HG03064 (cell line): ENCODE results near the gene PCDH9.

ENCODE experiments used
- ATAC-seq: cut with Tn5 transposase; IDR thresholded peaks from one replicate; pipeline ENCODE4 v1.9.1; 2021; ENCODE audit warnings: low read depth; ENCODE audit not compliant: unreplicated experiment

Gene PCDH9

DNA sequence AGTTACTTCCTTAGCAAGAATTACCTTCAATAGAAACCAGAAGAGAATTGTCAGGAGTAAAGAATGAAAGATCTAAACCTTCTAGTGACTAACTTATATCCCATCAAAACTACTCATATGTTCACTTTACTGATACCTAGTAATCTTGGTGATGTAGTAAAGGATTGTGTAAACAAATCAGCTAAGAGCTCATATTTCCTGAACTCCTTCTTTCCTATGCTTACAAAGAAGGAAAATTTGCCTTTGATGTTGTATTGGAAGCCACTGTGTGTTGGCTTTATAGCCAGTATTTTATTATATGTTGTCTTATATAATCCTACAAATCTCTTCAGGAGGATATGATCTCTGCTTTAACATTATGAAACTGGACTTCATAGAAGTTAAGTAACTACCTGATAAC, 671.0 kb downstream of the PCDH9 start:
- ATAC-seq = no peak

DNA sequence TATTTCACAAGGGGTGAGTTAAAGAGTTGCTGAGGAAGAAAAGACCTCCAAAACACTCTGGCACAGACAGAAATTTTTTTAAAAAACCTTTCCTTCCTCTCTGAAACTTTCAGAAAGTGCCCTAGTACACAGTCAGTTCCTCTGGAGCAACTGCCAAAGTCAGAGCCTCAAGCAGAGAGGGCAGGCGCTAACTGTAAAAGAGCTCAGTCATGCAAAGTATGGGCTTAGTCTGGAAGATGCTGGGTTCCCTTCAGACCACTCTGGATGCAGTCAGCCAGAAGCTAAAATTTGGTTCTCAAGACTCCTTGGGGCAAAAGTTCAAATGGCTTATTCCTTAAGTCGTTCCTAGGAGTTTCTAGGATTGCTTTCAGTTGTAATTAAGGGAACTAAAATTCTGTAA, 671.6 kb downstream of the PCDH9 start:
- no peak for ATAC-seq

DNA sequence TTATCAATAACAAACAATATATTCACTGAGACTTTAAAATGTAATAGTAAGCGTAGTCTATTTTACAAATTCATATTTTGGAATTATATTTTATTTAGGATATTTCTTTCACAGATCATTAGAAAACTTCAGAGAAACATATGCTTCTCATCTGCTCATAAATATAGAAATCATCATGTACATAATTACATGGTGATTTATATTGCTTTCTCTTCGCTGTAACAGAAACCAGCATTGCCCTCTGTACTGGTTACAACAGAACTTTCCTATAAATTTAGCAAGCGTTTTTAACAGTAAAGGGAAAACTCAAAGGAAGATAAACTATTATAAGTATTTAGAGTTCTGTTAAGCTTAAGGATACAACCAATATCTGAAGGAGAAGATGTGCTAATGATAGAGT, 672.8 kb downstream of the PCDH9 start:
- no peak for ATAC-seq

DNA sequence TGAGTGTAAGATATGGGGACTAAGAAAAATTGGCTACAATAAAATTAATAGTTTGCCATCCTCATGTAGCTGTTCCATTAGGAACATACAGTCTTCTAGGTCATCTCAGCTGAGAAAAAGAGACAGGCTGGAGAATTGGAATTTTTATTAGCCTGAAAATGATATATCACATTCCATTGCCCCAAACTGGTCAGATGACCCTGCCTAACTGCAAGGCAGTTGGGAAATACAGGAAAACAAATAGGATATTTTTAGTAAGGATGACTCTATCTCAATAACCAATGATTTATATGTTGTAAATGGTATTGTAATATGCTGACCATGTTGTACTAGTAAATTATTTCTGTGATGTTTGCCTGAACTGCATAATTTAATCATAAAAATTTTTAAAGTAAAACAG, 673.8 kb downstream of the PCDH9 start:
- ATAC-seq = no peak

DNA sequence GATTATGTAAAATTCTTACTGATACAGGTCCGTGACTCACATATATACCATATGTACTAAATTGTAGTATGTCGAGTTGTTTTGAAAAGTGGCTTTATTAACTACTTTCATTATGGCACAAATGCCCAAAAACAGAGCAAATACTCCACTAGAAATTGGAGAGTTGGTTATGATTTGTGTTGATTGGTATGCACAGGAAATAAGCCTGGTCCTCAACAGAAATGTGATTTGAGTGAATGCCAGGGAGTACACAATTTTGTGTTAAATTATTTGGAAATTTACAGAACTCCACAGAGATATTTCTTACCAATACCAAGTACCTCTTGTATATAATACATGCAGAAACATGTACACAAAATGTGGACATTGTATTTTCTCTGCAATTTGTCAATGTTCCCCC, 676.7 kb downstream of the PCDH9 start:
- ATAC-seq = no peak

DNA sequence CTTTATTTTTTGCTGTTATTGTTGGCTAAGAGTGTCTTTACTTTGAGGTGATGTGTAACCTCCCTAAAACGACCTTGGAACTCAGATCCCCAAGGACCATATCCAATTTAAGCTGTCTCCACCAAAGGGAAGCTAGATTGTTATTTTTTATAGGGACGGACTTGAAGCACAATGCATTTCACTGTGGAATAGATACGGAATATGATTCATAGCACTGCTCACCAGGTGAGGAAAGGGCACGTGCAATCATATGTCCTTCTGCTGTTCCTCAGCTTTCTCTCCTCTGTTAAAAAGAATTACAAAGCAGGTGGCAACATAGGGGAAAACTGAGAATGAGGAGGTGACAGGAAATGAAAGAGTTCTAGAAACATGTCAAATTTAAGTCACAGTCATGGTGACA, 679.0 kb downstream of the PCDH9 start:
- ATAC-seq = no peak

DNA sequence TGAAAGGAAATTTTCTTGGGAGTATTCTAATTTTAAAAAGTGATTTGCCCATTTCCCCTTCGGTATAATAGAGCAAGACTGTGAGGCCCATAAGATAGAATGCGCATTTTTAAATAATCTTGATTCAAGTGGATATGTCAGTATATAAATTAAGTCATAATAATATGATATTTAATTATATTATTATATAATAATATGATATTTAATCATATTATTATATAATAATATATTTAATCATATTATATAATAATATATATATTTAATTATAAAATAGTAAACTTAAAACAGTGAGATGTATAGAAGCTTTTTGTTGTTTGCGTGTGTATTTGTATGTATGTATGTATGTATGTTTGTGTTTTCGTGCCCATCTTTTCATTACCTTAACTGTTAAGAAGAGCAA, 682.5 kb downstream of the PCDH9 start:
- no peak for ATAC-seq

DNA sequence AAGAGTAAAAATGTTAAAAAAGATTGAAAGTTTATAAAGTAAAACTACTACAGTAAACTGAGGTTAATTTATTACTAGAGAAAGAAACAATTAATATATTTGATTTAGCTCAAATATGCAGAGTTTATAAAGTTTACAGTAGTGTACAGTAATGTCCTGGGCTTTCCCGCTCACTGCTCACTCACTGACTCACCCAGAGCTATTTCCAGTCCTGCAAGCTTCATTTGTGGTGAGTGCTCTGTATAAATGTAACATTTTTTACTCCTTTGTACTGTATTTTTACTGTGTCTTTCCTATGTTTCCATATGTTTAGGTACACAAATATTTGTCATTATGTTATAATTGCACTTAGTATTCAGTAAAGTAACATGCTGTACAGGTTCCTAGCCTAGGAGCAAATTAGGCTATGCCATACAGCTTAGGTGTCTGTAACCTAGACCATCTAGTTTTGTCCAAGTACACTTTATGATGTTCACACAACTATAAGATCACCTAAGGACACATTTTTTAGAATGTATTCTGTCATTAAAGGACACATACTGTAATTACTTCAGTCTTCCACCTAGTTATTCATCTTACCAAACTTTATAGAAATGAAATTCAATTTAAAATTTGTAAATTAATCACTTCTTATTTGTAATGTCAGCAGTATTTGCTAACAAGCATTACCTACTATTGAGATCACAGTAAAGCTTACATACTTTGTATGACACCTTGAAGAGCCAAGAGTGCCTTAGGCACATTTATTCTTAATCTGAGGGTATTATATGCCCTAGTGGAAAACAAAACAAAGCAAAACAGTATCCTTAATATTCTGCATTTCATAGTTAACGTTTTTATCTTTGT, 683.4 kb downstream of the PCDH9 start:
- no peak for ATAC-seq

DNA sequence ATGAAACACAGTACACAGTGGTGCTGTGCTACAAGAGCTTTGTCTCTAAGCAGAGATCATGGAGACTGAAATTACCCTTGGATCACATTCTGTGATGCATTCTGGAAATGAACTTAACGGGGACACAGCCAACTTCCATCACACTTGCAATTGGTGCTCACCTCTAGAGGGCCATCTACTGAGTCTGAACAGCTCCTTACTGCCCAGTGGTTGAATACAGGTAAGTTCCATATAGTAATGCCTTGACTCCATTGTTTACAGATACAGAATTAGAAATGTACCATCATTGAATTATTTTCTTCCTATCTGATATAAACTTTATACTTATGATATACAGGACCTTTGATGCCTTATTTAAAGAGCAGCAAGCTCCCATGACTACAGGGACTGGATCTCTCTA, 686.4 kb downstream of the PCDH9 start:
- ATAC-seq = no peak

DNA sequence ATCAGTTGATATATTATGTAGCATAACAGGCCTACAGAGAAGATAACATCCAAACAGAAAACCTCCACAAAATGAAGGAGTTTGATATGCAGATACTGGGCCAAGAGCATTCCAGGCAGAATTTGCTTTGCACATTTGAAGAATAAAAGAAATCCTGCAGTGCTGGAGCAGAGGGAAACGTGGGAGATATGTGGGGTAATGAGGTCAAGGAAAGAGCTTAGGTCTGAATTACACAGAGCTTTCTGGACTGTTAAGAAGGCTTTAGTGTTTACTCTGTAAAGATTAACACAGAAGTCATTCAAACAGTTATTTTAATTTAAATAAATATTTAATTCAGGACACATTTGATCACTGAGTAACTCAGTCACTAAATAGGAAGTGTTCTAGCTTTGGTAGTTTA, 692.7 kb downstream of the PCDH9 start:
- no peak for ATAC-seq

DNA sequence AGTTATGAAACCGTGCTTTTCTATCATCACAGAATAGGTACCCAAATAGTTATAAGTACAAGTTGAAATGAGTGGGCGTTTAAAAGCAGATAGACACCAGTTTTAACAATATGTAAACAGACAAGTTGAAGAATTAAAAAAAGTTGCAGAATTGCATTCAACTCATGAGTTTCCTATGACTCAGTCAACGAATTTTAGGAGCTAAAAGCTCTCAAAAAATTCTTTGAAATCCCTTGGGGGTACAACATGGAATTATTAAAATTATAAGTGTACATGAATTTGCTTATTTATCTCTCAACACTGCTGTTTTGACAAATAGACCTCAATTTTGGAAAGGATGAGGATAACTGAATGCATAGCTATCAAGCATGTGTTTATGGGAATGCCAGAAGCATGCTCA, 693.4 kb downstream of the PCDH9 start:
- ATAC-seq = no peak

DNA sequence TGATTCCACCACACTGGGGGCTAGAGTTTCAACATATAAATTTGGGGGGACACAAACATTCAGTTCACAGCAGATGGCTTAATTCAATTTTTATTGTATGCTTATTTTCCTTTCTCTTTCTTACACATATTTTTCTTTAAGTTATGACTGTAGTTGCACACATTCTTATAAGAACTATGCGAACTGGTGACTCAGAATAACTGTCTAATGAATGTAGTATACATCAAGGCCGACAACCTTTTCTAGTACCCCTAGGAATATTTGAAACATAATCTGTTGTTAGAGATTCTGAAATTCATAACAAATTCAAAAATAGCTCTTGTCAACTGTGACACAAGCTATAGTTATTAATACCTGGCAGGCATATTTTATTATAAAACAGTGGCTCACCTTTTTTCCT, 695.6 kb downstream of the PCDH9 start:
- ATAC-seq = no peak

DNA sequence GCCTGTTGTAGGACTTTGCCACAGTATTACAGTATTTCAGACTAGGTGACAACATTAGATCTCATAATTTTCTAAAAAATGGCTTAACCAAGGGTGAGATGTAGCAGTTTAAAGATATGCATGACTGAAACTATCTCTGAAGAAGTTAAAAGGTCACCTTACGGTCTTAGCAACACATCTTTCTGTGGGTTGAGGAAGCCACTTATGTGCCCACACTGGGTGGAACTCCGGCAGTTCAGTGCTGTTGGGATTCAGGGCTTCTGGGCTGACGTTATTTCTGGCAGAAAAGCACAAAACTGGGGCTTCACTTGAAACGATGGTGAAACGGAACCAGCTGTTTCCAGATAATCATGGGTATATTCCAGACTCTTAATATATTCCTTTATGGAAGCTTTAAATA, 697.3 kb downstream of the PCDH9 start:
- ATAC-seq = no peak

DNA sequence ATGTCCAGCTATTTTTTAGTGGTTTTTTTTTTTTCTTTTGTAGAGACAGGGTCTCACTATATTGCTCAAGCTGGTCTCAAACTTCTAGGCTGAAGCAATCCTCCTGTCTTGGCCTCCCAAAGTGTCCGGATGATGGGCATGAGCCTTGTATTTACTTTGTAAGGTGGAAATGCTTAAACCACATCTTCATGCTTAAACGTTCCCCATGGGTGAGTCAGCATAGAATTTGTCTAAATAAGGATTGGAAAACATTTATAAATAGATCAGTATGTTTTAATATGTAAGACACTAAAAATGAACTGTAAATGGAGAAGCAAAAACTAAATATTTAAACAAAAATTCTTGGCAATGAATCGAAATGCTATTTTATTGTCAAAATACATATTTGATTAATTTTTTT, 698.0 kb downstream of the PCDH9 start:
- ATAC-seq = no peak

DNA sequence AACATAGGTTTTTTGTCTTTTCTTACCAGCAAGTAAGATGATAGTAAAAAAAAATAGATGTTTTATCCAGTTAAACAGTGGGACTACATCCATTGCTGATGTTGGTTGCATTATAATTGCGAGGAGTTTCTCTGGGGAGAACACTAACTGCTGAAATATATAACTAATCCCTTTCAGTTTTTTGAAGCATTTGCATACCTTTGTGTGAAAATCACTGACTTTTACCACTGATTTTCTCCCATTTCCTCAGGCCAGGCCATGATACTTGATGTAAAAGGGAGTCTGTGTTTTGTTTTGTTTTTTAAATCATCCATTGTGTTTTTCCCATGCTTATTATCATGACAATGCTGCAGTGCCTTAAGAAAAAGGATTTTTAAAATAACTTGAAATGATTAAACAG, 699.5 kb downstream of the PCDH9 start:
- no peak for ATAC-seq

DNA sequence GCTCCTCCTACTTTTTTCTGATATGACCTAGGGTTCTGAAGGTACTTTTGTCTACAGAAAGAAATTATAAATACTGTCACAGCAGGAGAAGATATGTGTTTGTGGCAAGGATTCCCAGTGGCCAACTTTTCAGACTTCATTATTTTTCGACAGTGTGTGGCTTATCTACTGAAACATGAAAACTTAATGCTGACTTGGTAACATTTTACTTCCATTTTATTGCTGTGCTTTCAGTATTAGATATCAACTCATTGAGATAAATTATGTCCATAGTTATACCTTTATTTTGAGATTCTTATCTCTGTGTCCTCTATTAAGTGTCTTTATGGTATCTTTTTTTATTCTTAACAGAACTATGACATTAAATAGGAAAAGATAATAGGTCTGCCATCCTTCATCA, 700.0 kb downstream of the PCDH9 start:
- ATAC-seq = no peak

DNA sequence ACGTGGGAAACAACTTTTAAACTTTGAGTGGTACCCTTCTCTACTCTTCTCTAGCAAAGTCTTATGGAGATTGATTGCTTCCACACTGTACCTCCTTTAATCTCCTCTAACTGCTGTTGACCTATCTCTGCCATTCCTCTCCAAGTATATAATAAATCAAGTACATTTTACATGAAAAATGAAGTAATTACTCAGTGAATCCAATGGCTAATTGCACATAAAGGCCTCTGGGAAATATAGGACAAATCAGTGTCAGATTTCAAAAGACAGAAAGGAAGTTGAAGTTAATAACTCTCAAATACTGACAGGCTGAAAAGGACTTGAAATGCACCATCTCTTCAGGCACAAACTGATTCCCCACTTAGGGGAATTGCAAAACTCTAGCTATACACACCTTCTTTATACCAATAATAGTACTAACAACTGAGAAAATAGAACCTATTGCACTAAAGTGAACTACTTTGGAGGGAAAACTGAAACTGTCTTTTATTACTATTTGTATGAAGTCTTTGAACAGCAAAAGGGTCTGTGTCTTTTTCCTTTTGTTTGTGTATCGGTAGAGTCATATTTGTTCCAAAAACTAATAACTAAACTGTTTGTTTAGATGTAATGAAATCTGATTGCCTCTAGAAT, 701.1 kb downstream of the PCDH9 start:
- no peak for ATAC-seq

DNA sequence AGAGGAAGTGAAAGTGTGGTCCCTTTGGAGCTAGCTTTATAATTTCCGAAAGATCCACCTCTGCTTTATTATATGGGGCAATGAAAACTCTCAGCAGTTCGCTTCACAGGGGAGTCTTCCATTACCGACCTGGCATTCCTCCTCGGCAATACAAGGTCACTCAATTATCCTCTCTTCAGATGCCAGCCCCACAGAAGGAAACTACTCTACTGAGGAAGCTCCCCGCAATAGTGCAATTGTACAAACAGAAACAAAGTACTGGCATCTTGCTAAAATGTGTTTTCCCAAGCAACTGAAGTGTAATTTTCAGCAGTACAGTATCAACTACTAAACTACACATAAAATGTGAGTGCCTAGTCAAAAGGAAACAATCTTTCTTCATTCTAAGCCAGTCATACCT, 702.0 kb downstream of the PCDH9 start:
- ATAC-seq = no peak

DNA sequence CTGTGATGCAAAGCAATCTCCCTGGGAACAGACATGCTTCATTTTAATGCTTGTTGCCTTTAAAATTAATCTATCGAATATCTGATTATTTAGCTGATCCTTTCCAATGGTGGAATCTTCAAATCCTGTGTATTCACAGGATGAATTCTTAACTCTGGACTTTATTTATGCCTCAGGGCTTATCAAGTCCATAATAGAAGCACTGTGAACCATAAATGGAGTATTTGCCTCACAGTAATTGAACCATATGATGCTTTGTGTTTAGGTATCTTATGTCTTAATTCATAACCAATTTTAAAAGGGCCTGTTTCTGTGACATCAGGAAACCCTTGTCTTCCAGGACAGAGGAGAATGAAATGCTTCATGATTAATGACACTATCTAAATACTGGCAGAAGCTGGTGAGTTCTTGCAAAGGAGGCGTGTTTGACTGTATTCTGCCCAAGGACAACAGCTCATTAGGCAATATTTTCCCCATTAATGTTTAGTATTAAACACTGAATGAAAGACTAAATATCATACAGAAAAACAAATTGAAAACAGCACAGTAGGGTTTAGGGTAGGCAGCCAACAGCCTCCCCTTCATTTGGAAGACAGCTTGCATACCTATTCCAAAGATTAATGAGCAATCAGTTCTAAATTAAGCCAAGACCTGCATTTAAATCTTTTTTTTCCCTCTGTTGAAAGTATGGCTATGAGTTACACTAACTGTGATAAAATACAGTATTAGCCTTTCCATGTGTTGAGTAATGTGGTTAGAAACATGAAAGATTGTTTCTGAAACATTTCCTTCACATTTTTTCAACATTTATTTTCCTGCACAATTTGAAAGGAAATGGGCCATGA, 709.4 kb downstream of the PCDH9 start:
- no peak for ATAC-seq

DNA sequence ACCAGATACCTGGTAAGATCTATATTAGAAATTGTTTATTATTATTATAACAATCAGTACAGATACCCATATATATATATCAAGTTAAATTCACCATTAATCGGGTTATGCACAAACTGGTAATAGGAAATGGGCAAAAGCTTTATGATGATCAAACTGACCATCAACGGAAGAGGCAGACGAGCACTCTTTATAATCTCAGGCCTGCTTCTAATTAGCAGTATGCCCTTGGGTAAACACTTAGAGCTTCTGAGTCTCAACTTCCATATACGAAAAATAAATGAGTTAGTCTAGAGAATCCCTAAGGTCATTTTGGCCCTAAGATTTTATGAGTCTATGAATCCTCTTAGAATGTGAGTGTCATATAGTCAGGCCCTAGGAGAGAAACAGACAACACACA, 710.9 kb downstream of the PCDH9 start:
- no peak for ATAC-seq

DNA sequence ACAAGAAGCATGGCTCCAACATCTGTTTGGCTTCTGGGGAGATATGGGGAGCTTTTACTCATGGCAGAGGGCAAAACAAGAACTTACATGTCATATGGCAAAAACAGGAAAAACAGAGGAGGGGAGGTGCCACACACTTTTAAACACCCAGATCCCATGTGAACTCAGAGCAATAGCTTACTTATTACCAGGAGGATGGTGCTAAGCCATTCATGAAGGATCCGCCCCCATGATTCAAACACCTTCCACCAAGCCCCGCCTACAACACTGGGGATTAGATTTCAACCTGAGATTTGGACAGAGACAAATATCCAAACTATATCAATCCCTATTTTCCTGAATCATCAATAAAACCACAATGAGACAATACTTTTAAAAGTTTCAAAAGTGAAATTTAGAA, 712.1 kb downstream of the PCDH9 start:
- no peak for ATAC-seq

DNA sequence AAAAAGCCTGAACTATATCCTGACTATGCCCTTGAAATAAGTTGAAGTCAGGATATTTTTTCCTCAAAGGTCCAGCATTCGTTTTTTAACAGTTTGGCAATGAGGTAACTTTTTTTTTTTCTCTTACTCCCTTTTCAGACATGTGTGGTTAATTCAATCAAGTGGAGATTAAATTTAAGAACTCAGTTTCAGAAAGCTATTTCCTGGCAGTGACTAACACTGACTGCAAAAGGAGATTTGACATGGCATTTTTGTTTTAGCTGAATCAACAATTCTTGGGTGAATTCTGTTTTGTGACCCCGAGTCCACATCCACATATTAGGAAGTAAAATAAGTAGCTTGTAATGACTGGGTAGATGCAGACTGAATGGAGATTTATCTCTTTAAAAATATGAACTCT, 716.4 kb downstream of the PCDH9 start:
- no peak for ATAC-seq
